HepG2 (cell line): ENCODE data around the gene PPY. TPM values are rescaled to one million over a fixed set of nuclear protein-coding genes. Genes with fewer than 3 reads are reported as not detected.

Experiments
- AKNA ChIP-seq: sonication (generic); formaldehyde crosslinking; IDR thresholded peaks from 2 replicates; pipeline ENCODE4 v1.4.0; 2020; ENCODE audit warnings: missing genetic modification reagents, borderline replicate concordance
- ARNT2 ChIP-seq: sonication (generic); formaldehyde crosslinking; IDR thresholded peaks from 2 replicates; pipeline ENCODE4 v1.8.0; 2022; ENCODE audit warnings: mild to moderate bottlenecking, low read depth, missing genetic modification reagents, moderate library complexity
- HNF1B ChIP-seq: sonication (generic); formaldehyde crosslinking; IDR thresholded peaks from 2 replicates; pipeline ENCODE4 v1.5.1; 2020; ENCODE audit warnings: mild to moderate bottlenecking, moderate library complexity, missing genetic modification reagents
- MTF2 ChIP-seq: sonication (generic); formaldehyde crosslinking; IDR thresholded peaks from 2 replicates; pipeline ENCODE4 v1.5.0; 2020; ENCODE audit warnings: missing genetic modification reagents, borderline replicate concordance
- NCOA1 ChIP-seq: sonication (generic); formaldehyde crosslinking; IDR thresholded peaks from 2 replicates; pipeline ENCODE4 v1.9.0; 2021; ENCODE audit warnings: missing genetic modification reagents
- PPARG ChIP-seq: conservative IDR thresholded peaks from 2 replicates; pipeline ENCODE4 v1.6.1; 2016; ENCODE audit warnings: missing biosample characterization, missing genetic modification reagents
- RARA ChIP-seq: IDR thresholded peaks from 2 replicates; pipeline ENCODE4 v1.6.1; 2016; ENCODE audit warnings: missing genetic modification reagents, missing compliant biosample characterization
- SP1 ChIP-seq, 2 experiments: fragments of 450-650 bp in 1 of 2; sonication (generic) in 1 of 2; formaldehyde crosslinking in 1 of 2; IDR thresholded peaks; 2 replicates each; pipeline versions ENCODE4 v1.4.0 to v1.6.1; 2016 to 2020; ENCODE audit warnings: missing genetic modification reagents in 1 of 2
- TOE1 ChIP-seq: sonication (generic); formaldehyde crosslinking; IDR thresholded peaks from 2 replicates; pipeline ENCODE4 v1.4.0; 2020; ENCODE audit warnings: mild to moderate bottlenecking, missing genetic modification reagents
- UBTF ChIP-seq: sonication (generic); formaldehyde crosslinking; IDR thresholded peaks from 2 replicates; pipeline ENCODE4 v1.4.0; 2020; ENCODE audit warnings: mild to moderate bottlenecking, missing genetic modification reagents
- ZBED4 ChIP-seq: sonication (generic); formaldehyde crosslinking; IDR thresholded peaks from 2 replicates; pipeline ENCODE4 v1.4.0; 2020; ENCODE audit warnings: missing genetic modification reagents, borderline replicate concordance
- ZFP37 ChIP-seq: sonication (generic); formaldehyde crosslinking; IDR thresholded peaks from 2 replicates; pipeline ENCODE4 v1.4.0; 2020; ENCODE audit warnings: missing genetic modification reagents, borderline replicate concordance
- ZNF605 ChIP-seq: sonication (generic); formaldehyde crosslinking; IDR thresholded peaks from 2 replicates; pipeline ENCODE4 v1.8.0; 2022; ENCODE audit warnings: mild to moderate bottlenecking, missing genetic modification reagents
- ZSCAN9 ChIP-seq: IDR thresholded peaks from 2 replicates; pipeline ENCODE4 v1.6.1; 2016; ENCODE audit warnings: borderline replicate concordance
- polyA plus RNA-seq, 8 experiments: library from polyadenylated mRNA; depleted of rRNA in 3 of 8; stranded (reverse) in 7 of 8; unstranded in 1 of 8; fragments of >200 nt; fragmentation: Illumina TruSeq in 4 of 8; extraction: Trizol in 4 of 8; gene quantifications; 2 replicates each; pipeline versions ENCODE4 v1.2.1 to v1.2.3, GENCODE V29; 2011 to 2016; ENCODE audit warnings: low read depth in 4 of 8, missing spikeins in 1 of 8, mixed read lengths in 1 of 8; ENCODE audit not compliant: insufficient read depth in 1 of 8
- total RNA-seq, 5 experiments: library from RNA; depleted of rRNA; stranded (reverse); fragments of >200 nt; fragmentation: Illumina TruSeq; extraction: Trizol; gene quantifications; 2 replicates each; pipeline ENCODE4 v1.2.3, GENCODE V29; 2016; ENCODE audit warnings: low read depth in 1 of 5

The PPY gene
- total and polyA plus RNA-seq, 2 of the 13 experiments (the other 11 are each of a cell fraction or from before 2014, with no cell fraction given): not detected

- TF ChIP-seq UBTF: 0 out of 2 replicates have a peak, but pooled peaks have one; percentile 13
- no peak for TF ChIP-seq MTF2 (CRISPR knock-in tag)
- no peak for TF ChIP-seq ZNF605
- TF ChIP-seq ZSCAN9 (CRISPR knock-in tag): no peak
- no peak for TF ChIP-seq TOE1
- 0 out of 2 replicates have a peak, but pooled peaks have one; percentile 33 for TF ChIP-seq HNF1B (CRISPR knock-in tag)
- no peak for TF ChIP-seq ZBED4 (CRISPR knock-in tag)
- peak; percentile 66; the same call in 1 of the 2 replicates for TF ChIP-seq RARA
- 0 out of 2 replicates have a peak, but pooled peaks have one; percentile 33 for TF ChIP-seq ZFP37 (CRISPR knock-in tag)
- TF ChIP-seq PPARG (CRISPR knock-in tag): no peak
- TF ChIP-seq NCOA1 (CRISPR knock-in tag): no peak
- 0 out of 2 replicates have a peak, but pooled peaks have one; percentile 38 for TF ChIP-seq ARNT2
- TF ChIP-seq SP1 (IDR thresholded peaks at IDR 0.05): no peak
- peak; percentile 66; the same call in 1 of the 2 replicates for TF ChIP-seq SP1 (CRISPR knock-in tag; IDR thresholded peaks at IDR 0.05)
- no peak for TF ChIP-seq AKNA (CRISPR knock-in tag)
Measured at GRCh38 chr17:43905985-43906852, 36.1 kb downstream of the PPY start (continued).
